Esophagus muscularis mucosa (tissue), 4 donors: ENCODE results near the gene ZFYVE28.

Experiments
- CTCF ChIP-seq, 3 experiments: fragments of 200-600 bp in 2 of 3; fragments of 450-650 bp in 1 of 3; sonication (generic) in 2 of 3; IDR thresholded peaks; one replicate each; pipeline ENCODE4 v1.5.1; 2017 to 2019; ENCODE audit warnings: antibody characterized with exemption in 3 of 3, mild to moderate bottlenecking in 2 of 3, moderate library complexity in 1 of 3
- EP300 ChIP-seq: sonication (generic); formaldehyde crosslinking; IDR thresholded peaks from one replicate; pipeline ENCODE4 v1.6.1; 2017; ENCODE audit warnings: antibody characterized with exemption
- POLR2A ChIP-seq: fragments of 450-650 bp; IDR thresholded peaks from one replicate; pipeline ENCODE4 v1.6.1; 2017; ENCODE audit warnings: antibody characterized with exemption, moderate library complexity, mild to moderate bottlenecking, low read depth

GRCh38 chr4:2324891-2325290 is 93.6 kb downstream of the ZFYVE28 start:
- TF ChIP-seq POLR2A (no peak), CTCF (IDR thresholded peaks at IDR 0.05) (no peak), EP300 (no peak)
